ES-I3 (cell line): ENCODE data around the gene KAT8.

Experiments
- H3K36me3 ChIP-seq: 2 replicates; pipeline ENCODE4 v1.6.1; 2013; ENCODE audit warnings: mild to moderate bottlenecking, low read length, control low read depth, moderate library complexity; ENCODE audit not compliant: insufficient read depth
- H3K4me1 ChIP-seq: 2 replicates; pipeline ENCODE4 v1.6.1; 2013; ENCODE audit warnings: mild to moderate bottlenecking, control low read depth, low read length; ENCODE audit not compliant: insufficient read depth
- H3K9ac ChIP-seq: 2 replicates; pipeline ENCODE4 v1.6.1; 2013; ENCODE audit warnings: low read depth, mild to moderate bottlenecking, low read length, moderate library complexity
- H3K9me3 ChIP-seq: 2 replicates; pipeline ENCODE4 v1.6.1; 2013; ENCODE audit warnings: mild to moderate bottlenecking, low read length, moderate library complexity; ENCODE audit not compliant: control insufficient read depth, insufficient read depth

KAT8 gene

DNA sequence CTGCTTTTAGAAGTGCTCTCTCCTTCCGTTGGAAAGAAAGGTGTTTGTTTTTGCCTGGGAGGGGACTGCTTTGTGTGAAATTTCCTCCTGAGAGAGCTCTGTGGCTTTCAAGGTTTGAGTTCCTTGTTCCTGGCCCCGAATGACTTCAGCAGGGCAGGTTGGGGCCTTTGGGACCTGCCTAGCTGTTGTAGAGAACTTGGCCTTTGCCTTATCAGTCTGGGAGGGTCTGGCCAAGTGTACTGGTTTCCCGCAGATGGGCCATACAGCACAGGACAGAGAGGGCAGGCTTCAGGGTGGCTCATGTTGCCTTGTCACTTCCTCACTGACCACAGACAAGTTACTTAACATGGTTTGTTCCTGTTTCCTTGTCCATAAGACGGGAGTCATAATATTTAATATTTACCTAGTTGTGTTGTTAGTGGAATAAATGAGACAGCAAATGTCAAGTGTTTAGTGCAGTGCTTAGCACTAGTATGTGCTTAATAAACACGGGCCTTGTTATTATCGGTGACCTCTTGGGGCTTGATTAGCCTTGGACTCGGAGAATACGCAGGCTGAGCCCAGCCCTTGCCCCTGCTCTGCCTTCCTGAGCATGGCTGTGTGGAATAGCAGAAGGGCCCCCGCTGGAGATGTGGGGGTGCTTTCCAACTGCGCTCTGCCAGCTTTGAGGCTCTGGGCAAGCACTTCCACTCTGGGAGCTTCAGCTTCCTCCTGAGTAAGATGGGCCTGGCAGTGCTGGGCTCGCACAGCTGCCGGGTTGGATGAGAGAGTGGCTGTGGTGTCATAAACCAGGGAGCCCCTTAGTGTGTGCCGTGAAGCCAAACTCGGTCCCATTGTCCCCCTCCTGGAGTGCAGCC lies 11.5 kb downstream of the KAT8 start:
- peaks cover 8% of the 10 kb centered on the region; the same call in 1 of the 2 replicates for H3K36me3 ChIP-seq
- H3K4me1 ChIP-seq: peaks cover 6% of the 10 kb centered on the region; the same call in 1 of the 2 replicates
- H3K9me3 ChIP-seq: no peaks in the 10 kb centered on the region
- no peak overlapping the region for H3K9ac ChIP-seq

DNA sequence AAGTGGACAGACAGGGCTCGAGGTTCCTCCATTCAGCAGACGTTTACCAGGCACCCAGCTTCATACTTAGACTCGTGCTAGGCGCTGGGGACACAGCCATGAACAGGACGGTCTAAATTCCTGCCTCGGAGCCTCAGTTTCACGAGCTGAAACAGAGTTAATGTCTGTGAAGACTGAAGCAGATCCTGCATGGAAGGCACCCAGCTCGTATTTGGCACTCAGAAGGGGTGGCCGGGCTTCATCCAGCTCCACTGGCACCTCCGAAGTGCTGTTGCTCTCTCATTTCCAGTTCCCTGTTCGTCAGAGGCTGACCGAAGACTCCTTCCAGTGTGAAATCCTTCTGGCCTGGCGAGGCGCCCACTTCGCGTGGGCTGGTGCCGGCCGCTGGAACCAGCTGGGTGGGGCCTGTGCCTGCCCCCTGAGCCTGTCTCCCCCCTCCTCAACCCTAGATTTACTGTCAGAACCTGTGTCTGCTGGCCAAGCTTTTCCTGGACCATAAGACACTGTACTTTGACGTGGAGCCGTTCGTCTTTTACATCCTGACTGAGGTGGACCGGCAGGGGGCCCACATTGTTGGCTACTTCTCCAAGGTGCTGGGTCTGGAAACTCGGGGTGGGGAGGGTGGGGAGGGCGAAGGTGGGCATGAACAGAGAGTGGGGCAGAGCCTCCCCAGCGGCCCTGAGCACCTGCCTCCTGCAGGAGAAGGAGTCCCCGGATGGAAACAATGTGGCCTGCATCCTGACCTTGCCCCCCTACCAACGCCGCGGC lies 12.3 kb downstream of the KAT8 start:
- peaks cover 6% of the 10 kb centered on the region; the same call in 1 of the 2 replicates for H3K4me1 ChIP-seq
- H3K9ac ChIP-seq: no peak overlapping the region
- H3K36me3 ChIP-seq: peaks cover 8% of the 10 kb centered on the region; the same call in 1 of the 2 replicates
- no peaks in the 10 kb centered on the region for H3K9me3 ChIP-seq

- peaks cover 6% of the 10 kb centered on the region; the same call in 1 of the 2 replicates for H3K4me1 ChIP-seq
- H3K9ac ChIP-seq: no peak overlapping the region
- H3K9me3 ChIP-seq: no peaks in the 10 kb centered on the region
- peaks cover 8% of the 10 kb centered on the region; the same call in 1 of the 2 replicates for H3K36me3 ChIP-seq
These were observed 12.9 kb downstream of the KAT8 start for GRCh38 chr16:31130336-31130891.

- Histone ChIP-seq H3K4me1 (peaks cover 9% of the 10 kb centered on the region), H3K36me3 (peaks cover 8% of the 10 kb centered on the region; the same call in 1 of the 2 replicates), H3K9me3 (no peaks in the 10 kb centered on the region), H3K9ac (no peak overlapping the region)
These were observed 13.4 kb downstream of the KAT8 start for GRCh38 chr16:31130899-31131298.

DNA sequence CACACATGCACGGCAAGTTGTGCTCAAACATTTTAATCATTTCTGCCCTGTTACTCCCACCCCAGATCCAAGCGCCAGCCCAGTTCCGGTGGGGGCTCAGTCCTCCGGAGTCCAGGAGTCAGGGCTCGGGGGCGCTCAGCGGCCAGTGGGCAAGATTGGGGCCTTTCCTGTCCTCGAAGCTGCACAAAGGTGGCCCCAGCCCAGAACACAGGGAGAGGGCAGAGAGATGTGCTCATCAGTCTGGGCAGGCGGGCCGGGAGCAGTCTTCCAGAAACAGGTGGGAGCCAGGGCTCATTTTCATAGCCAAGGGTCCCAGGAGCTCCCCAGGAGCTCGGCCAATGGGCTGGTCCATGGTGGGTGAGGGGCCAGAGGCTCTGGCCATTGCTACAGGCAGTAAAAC lies 14.0 kb downstream of the KAT8 start:
- H3K9ac ChIP-seq: no peak overlapping the region
- H3K36me3 ChIP-seq: peaks cover 8% of the 10 kb centered on the region; the same call in 1 of the 2 replicates
- peaks cover 12% of the 10 kb centered on the region for H3K4me1 ChIP-seq
- H3K9me3 ChIP-seq: no peaks in the 10 kb centered on the region

- Histone ChIP-seq H3K36me3 (peaks cover 7% of the 10 kb centered on the region; the same call in 1 of the 2 replicates), H3K9ac (no peak overlapping the region), H3K9me3 (no peaks in the 10 kb centered on the region), H3K4me1 (peaks cover 12% of the 10 kb centered on the region)
These were observed 14.4 kb downstream of the KAT8 start for GRCh38 chr16:31131841-31132271.

GRCh38 chr16:31132303-31132979 lies 15.0 kb downstream of the KAT8 start:
- H3K9me3 ChIP-seq: no peaks in the 10 kb centered on the region
- H3K9ac ChIP-seq: no peak overlapping the region
- H3K4me1 ChIP-seq: peaks cover 12% of the 10 kb centered on the region
- H3K36me3 ChIP-seq: peaks cover 1% of the 10 kb centered on the region; the same call in 1 of the 2 replicates

DNA sequence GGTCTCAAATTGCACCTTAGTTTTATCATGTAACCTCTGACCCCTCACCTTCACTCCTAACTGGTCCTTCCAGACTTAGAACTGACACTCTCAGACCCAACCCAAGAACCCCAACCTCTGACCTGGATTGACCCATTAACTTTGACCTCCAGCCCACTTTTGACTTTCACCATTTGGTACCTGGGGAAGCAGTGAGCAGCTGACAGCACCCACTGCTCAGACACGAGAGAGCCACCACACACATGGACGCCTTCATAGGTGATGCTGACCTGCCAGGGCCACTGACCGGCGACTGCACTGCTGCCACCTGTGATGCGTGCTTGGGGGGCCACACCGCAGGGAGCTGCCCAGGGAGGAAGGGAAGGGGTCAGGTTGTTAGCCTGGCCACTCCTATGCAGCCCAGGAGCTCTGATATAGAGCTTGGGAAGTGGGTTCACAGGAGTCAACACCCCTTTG lies 15.6 kb downstream of the KAT8 start:
- Histone ChIP-seq H3K9me3 (no peaks in the 10 kb centered on the region), H3K4me1 (peaks cover 13% of the 10 kb centered on the region), H3K9ac (no peak overlapping the region), H3K36me3 (no peaks in the 10 kb centered on the region)

DNA sequence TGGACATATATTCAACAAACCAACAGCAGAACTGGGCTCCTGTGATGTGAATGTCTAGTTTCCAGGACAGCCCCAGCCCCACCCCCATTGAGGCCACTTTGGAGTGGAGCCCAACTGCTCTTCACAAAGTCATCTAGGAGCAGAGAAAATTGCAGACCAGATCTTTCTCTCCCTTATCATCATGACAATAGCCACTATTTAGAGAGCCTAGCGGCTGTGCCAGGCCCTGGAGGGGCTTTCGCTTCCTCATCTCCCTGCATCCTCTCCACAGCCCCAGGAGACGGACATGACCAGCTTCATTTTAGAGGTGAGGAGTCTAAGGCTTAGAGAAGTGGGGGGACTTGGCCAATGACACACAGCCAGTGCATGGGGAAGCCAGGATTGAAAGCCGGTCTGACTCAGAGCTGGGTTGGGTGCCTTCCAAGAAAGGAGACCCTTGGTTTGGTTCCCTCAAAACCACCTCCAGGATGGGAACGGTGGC lies 16.7 kb downstream of the KAT8 start:
- no peaks in the 10 kb centered on the region for H3K9me3 ChIP-seq
- peak overlapping the region; percentile 58 for H3K9ac ChIP-seq
- peaks cover 23% of the 10 kb centered on the region for H3K4me1 ChIP-seq
- no peaks in the 10 kb centered on the region for H3K36me3 ChIP-seq

- Histone ChIP-seq H3K9ac (peak overlapping the region; percentile 58), H3K9me3 (no peaks in the 10 kb centered on the region), H3K4me1 (peaks cover 28% of the 10 kb centered on the region), H3K36me3 (no peaks in the 10 kb centered on the region)
These were observed 17.4 kb downstream of the KAT8 start for GRCh38 chr16:31134625-31135534.

DNA sequence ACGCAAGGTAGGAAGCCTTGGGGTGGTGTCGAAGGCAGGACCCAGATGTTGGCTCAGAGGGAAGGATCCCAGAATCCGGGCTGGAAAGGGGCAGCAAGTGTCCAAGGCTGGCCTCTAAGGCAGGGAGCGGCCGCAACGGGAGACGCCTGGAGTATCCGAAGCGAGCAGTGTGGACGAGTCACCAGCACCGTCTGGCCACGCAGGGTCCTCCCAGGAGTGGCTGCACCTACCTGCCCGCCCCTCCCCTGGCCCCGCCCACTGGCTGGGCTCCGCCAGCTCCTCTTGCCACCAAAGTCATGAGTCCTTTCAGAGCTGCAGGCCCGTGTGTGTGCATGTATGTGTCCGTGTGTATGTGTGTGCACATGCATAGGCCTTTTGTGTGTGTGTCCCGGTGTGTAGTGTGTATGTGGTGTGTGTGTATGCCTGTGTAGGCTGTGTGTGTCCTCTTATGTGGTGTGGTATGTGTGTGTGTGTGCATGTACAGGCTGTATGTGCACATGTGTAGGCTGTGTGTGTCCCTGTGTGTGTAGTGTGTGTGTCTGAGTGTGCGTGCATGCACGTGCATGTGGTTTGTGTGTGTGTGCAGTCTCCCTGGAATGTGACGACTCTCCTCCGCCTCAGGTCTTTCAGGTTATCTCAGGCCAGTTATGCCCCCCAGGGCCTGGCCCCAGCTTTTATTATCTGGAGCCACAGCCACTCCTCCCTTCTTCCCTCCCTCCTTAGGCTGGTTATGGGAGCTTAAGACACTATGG lies 18.2 kb downstream of the KAT8 start, which contains the start of gene PRSS8:
PRSS8 (minus strand) TSS at position 193 of the 752 bp plus-strand sequence. CDS start 229 bp downstream, outside the sequence.
- no peaks in the 10 kb centered on the region for H3K36me3 ChIP-seq
- H3K4me1 ChIP-seq: peaks cover 28% of the 10 kb centered on the region

DNA sequence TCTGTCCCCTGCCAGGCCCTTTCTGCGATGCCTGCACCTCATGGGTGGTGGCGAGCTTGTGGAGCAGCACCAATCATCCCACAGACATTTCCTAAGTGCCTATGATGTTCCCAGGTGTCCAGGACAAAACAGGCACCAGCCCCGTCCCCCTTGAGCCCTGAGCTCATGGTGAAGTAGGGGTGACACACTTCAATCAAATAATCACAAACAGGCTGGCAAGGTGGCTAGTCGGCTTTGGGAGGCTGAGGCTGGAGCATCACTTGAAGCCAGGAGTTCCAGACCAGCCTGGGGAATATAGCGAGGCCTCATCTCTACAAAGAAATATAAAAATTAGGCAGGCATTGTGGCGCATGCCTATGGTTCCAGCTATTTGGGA lies 18.8 kb downstream of the KAT8 start:
- Histone ChIP-seq H3K4me1 (peaks cover 30% of the 10 kb centered on the region), H3K9me3 (no peaks in the 10 kb centered on the region), H3K9ac (no peak overlapping the region), H3K36me3 (no peaks in the 10 kb centered on the region)

More for the DNA sequence above, 18.2 kb downstream of the KAT8 start, which contains the start of gene PRSS8:
- Histone ChIP-seq H3K9me3 (no peaks in the 10 kb centered on the region), H3K9ac (peak within 1 kb of the TSS; percentile 58)
